GM21390 (cell line): ENCODE results near the gene SORL1.

ENCODE experiments used
- ATAC-seq: cut with Tn5 transposase; IDR thresholded peaks from one replicate; pipeline ENCODE4 v1.9.1; 2021; ENCODE audit not compliant: unreplicated experiment

The SORL1 gene

GRCh38 chr11:121473064-121473777 lies 21.1 kb downstream of the SORL1 start:
- ATAC-seq, result no peak

- ATAC-seq, result no peak
Observed at GRCh38 chr11:121474680-121475079, 22.6 kb downstream of the SORL1 start.

DNA sequence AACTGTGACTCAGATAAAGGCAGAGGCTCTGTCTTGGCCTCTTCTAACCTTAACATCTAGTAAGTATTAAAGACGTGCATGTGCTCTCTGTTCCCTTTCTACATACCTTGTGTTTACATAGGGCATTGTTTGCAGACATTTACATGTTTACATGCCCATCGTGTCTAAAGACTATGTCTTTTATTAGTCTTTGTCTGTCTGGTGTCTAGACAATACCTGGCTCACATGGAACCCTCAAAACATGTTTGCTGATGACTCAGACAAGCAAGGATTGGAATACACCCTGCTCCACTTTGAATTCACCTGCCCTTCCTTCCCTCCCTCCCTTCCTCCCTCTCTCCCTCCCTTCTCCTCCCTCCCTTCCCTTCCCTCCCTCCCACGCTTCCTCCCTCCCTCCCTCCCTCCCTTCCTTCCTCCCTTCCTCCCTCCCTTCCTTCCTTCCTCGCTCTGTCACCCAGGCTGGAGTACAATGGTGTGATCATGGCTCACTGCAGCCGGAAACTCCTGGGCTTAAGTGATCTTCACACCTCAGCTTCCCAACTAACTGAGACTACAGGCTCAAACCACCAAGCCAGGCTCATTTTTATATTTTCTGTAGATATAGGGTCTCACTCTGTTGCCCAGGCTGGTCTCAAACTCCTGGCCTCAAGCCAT lies 24.4 kb downstream of the SORL1 start:
- ATAC-seq, result no peak

DNA sequence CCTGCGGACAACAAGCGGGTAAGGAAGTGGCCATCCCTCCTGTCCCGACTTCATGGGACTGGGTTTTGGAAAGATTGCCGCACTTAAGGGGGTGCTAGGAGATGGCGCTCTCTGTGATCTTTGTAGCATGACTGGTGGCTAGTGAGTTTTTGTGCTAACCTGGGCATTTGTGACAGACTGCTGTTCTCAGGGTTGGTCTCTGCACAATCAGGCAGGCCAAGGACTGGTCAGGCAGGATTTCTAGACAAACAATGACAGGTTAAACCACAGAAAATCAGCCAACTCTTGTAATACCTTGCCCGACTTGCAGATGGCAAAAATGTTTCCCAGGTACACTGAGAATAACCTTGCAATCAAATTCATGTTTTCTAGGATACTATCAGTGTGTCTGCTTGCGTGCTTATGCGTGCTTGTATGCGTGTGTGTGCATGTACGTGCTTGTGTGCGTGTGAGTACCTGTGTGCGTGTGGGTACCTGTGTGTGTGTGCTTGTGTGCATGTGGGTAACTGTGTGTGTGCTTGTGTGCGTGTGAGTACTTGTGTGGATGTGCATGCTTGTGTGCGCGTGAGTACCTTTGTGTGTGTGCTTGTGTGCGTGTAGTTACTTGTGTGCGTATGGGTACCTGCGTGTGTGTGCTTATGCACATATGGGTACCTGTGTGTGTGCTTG lies 26.2 kb downstream of the SORL1 start:
- ATAC-seq, result no peak

GRCh38 chr11:121478895-121479697 lies 27.0 kb downstream of the SORL1 start:
- ATAC-seq, result no peak

DNA sequence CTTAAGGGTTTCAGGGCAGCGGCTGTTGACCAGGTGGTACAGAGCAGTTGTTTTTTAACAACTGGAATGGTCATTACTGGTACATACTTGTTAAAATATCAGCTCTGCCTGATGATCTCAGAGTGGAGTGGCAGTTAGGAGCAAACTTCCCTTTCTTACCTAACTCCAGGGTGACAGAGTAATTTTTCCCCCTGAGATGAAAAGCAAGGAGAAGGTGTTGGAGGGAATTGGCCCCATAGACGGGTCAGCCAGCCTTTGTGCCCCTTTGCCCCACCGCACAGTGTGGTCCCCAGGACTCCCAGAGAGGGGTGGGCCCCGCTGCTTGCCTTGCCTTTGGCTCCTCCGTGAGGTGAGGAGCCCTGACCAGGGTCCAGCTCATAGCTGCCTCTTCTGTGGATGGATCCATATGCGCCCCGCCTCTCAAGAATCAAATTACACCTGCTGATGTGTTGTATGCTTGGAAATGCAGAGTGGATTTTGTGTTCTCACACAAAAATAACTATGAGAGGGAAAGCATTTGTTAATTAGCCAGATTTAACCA lies 27.7 kb downstream of the SORL1 start:
- ATAC-seq, result no peak

DNA sequence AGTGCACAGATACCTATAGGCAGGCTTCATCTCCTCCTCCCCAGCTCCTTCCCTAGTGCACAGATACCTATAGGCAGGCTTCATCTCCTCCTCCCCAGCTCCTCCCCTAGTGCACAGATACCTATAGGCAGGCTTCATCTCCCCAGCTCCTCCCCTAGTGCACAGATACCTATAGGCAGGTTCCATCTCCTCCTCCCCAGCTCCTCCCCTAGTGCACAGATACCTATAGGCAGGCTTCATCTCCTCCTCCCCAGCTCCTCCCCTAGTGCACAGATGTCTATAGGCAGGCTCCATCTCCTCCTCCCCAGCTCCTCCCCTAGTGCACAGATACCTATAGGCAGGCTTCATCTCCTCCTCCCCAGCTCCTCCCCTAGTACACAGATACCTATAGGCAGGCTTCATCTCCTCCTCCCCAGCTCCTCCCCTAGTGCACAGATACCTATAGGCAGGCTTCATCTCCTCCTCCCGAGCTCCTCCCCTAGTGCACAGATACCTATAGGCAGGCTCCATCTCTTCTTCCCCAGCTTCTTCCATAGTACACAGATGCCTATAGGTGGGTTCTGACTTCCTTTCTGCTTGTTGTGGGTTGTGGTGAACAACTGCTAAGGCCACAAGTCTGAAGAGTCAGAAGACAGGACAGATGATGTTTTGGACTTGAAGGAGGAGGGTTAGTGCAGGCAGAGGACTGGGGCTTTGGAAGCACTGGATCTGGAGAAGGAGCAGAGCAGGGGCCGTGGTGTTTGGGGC lies 29.5 kb downstream of the SORL1 start:
- peak; percentile 44 for ATAC-seq

GRCh38 chr11:121482231-121483129 lies 30.4 kb downstream of the SORL1 start:
- peak; percentile 92 for ATAC-seq

DNA sequence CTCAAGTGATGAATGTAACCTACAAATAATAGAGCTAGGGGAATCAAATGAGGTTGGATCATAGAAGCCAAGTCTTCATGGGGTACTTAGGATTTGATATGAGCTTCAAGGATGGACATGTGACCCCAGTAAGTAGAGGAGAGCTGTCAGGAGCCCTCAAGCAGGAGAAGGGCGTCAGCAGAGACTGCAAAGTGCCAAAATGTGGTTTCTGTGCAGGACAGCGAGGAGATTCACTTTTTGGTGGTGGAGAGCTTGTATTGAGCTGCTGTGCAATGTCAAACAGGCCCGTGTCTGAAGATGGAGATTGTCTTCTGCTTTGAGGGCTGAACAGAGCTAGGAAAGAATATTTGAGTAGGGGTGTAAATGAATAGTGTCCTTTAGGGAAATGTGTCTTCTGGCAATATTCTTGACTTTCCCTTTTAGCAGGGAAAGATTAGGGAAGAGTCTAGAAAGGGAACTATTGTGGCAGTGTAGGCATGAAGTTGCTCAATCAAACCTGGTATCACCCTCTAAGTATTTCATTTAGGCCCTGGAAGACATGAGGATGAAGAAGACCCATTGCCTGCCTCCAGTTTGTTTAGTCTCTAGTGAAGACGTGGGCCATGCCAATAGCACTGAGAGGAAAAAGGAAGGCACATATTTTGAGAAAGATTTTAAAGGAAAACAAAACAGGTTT lies 31.8 kb downstream of the SORL1 start:
- no peak for ATAC-seq

DNA sequence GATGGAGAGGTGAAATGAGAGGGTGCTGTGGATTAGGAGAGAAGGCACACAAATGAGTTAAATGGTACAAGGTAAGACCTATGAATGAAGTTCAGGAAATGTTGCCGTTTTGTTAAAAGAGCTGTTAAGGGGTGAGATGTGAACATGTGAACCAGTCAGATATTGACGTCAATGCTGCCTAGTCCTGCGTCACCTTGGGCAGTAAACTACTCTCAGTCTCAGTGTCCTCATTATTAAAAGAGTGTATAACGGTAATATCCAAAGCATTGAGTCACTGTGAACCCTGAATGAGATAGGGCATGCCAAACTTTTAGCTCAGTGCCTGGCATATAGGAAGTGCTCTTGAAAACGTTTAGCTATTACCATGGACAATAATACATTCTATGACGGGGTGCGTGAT lies 33.1 kb downstream of the SORL1 start:
- ATAC-seq, result no peak

DNA sequence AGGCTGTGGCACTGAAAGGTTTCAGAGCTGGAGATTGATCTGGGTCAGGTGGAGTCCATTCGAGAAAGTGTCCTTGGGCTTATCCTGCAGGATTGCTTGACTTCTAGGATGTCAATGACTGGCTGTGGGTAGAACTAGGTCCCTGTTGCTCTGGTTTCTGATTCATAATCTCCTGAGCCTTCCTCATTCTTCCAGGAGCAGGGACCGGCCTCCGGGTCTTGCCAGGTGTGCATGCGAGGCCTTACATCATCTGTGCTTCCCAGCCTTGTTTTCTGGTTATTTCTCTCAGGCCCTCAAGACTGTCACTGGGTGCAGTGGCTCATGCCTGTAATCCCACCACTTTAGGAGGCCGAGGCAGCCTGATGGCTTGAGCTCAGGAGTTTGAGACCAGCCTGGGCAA lies 33.9 kb downstream of the SORL1 start:
- ATAC-seq, result no peak

- no peak for ATAC-seq
Observed at GRCh38 chr11:121487191-121487590, 35.1 kb downstream of the SORL1 start.

DNA sequence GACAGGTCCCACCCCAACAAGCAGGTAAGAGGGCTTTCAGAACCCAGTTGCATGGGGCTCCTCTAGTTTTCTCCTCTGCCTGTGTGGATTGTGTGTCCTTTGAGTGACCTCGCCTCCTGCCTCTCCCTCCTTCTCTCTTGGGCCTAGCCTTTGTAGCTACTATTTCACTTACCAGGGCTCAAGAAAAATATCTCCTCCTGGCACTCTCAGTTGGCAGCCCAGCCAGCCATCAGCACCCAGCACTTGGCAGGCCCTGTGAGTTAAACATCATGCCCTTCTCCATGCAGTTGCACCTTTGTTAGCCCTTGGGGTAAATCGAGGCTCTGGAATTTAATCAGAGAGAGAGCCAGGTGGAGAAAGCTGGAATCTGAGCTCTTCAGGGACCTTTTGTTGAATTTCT lies 36.1 kb downstream of the SORL1 start:
- no peak for ATAC-seq

DNA sequence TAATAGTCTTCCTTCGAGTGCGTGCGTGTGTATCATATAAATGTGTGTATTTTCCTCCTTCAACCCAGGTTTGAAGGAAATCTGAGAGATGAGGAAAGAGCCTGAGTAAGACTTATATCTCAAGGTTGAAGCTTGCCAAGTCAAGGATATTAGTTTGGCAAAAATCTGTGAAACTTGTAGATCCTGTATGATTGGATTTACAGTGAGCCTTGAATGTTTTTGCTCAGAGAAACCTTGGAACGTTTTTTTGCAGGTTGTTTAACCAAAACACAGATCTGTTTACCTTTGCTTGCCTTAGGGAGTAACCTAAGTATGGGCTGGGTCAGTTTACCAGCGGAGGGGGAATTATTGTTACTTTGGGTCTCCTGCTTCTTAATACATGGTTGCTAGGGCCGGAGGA lies 36.5 kb downstream of the SORL1 start:
- ATAC-seq, result no peak

GRCh38 chr11:121489823-121490222 lies 37.7 kb downstream of the SORL1 start:
- no peak for ATAC-seq

DNA sequence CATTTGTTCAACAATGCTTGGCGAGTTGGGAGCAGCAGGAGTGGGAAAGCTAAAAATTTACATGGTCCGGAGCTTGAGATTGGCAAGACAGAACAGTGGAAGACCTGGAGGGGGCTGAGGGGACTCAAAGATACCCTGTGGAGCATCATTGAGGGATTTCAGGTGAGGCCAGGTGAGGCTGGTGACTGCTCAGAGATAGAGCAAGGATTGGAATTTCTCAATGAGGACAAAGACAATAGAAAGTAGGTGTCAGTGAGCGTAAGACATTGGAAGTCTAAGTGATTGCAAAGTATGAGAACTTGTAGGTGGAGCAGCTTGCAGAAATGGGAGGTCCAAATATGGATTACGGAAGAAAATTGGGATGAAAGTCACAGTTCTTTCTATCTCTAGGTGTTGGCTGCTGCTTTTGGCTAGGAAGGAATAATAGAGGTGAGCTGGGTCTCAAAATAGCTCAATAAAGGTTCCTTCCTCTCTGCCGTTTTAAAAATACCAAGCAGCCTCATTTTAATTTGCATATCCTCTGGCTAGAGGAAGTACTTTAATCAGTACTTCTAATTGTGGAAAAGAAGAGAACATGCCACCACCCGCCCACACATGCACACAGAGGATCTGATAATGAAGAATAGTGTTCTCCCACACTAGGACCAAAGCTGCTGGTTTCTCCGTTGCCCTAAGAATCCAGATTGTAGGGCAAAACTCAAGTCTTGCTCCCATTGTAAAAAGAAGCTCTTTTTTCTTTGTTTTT lies 42.4 kb downstream of the SORL1 start:
- peak; percentile 85 for ATAC-seq

- no peak for ATAC-seq
Observed at GRCh38 chr11:121497176-121497998, 45.3 kb downstream of the SORL1 start.
